Measurements from ENCODE around the gene BACH2. TPM values are rescaled to one million over a fixed set of nuclear protein-coding genes. Genes with fewer than 3 reads are reported as not detected.
"Not testable (repeated sequence)": the region's sequence is repeated elsewhere in the genome, so short reads cannot be mapped to it uniquely, and the experiment has no call there.

The BACH2 gene
- total RNA-seq, 4 donors from 2014 or later, result 8.5 to 20.0 (median 13.3) TPM

DNA sequence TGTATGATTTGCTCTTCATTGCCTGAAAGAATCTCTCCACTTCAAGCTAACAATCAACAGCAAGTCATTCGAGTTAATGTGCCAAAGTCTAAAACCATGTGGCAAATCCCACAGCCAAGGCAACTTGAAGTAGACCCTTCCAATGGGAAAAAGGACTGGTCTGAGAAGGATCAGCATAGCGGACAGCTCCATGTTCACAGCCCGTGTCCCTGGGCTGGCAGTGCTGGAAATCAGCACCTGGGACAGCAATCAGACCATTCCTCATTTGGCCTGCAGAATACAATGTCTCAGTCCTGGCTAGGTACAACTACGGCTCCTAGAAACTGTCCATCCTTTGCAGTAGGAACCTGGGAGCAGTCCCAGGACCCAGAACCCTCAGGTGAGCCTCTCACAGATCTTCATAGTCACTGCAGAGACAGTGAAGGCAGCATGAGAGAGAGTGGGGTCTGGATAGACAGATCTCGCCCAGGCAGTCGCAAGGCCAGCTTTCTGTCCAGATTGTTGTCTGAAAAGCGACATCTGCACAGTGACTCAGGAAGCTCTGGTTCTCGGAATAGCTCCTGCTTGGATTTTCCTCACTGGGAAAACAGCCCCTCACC is 401.3 kb downstream of the BACH2 start:
- TF ChIP-seq, protein P1, sequence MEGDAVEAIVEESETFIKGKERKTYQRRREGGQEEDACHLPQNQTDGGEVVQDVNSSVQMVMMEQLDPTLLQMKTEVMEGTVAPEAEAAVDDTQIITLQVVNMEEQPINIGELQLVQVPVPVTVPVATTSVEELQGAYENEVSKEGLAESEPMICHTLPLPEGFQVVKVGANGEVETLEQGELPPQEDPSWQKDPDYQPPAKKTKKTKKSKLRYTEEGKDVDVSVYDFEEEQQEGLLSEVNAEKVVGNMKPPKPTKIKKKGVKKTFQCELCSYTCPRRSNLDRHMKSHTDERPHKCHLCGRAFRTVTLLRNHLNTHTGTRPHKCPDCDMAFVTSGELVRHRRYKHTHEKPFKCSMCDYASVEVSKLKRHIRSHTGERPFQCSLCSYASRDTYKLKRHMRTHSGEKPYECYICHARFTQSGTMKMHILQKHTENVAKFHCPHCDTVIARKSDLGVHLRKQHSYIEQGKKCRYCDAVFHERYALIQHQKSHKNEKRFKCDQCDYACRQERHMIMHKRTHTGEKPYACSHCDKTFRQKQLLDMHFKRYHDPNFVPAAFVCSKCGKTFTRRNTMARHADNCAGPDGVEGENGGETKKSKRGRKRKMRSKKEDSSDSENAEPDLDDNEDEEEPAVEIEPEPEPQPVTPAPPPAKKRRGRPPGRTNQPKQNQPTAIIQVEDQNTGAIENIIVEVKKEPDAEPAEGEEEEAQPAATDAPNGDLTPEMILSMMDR (IDR thresholded peaks at IDR 0.05), result no peak
- TF ChIP-seq POLR2A (IDR thresholded peaks at IDR 0.05) (no peak), EP300 (IDR thresholded peaks at IDR 0.05) (no peak), POLR2AphosphoS5 (IDR thresholded peaks at IDR 0.05) (no peak)
- Histone ChIP-seq H3K4me3 (no peak overlapping the region), H3K4me1 (no peaks in the 10 kb centered on the region), H3K9me3 (no peaks in the 10 kb centered on the region), H3K27ac (no peak overlapping the region), H3K27me3 (peaks cover 34% of the 10 kb centered on the region), H3K36me3 (no peaks in the 10 kb centered on the region)
- 50% methylated on average over 8 of the region's 8 CpGs for WGBS
- DNase-seq (ENCODE audit: low spot score in 2 of 2), result no peak

DNA sequence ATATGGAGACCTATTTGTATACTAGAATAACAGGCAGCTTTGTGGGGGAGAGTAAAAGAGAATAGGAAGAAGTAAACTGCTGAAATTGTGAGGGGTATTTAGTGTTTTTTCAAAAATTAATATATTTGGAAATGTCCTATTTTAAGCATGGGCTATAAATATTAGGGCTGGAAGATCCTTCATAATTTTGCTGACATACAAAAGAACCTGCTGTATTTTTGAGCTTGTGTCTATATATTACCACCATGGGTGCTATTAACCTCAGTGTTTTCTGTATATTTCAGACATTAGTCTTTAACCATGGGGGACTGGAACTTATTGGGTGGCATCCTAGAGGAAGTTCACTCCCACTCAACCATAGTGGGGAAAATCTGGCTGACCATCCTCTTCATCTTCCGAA is 402.5 kb downstream of the BACH2 start, which contains the start of gene GJA10:
GJA10 (plus strand) TSS at position 301 of the 400 bp plus-strand sequence; CDS start at position 301, 0 bp downstream.
- no peaks in the 10 kb centered on the region for H3K36me3 ChIP-seq
- WGBS, result 93% methylated on average over 1 of the region's 1 CpG
- H3K4me1 ChIP-seq, result no peaks in the 10 kb centered on the region
- DNase-seq (ENCODE audit: low spot score in 2 of 2), result no peak
- TF ChIP-seq POLR2A (IDR thresholded peaks at IDR 0.05) (no peak), EP300 (IDR thresholded peaks at IDR 0.05) (no peak), POLR2AphosphoS5 (IDR thresholded peaks at IDR 0.05) (no peak)
- TF ChIP-seq, protein P1 (IDR thresholded peaks at IDR 0.05), result no peak
- H3K4me3 ChIP-seq, result no peak within 1 kb of the TSS
- no peaks in the 10 kb centered on the region for H3K9me3 ChIP-seq
- H3K27ac ChIP-seq, result no peak within 1 kb of the TSS
- peaks cover 34% of the 10 kb centered on the region for H3K27me3 ChIP-seq

DNA sequence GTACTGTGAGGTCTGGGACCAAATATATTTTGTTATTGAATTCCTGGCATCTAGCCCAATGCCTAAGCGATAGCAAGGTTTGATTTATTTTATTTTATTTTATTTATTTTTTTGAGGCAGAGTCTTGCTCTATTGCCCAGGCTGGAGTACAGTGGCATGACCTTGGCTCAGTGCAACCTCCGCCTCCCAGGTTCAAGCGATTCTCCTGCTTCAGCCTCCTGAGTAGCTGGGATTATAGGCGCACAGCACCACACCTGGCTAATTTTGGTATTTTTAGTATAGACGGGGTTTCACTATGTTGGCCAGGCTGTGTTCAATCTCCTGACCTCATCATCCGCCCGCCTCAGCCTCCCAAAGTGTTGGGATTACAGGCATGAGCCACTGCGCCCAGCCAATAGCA is 404.1 kb downstream of the BACH2 start:
- H3K27me3 ChIP-seq, result peaks cover 45% of the 10 kb centered on the region
- not testable (repeated sequence) for H3K36me3 ChIP-seq; DNase-seq (ENCODE audit: low spot score in 2 of 2); H3K4me3 ChIP-seq; H3K9me3 ChIP-seq; H3K4me1 ChIP-seq; H3K27ac ChIP-seq
- 93% methylated on average over 8 of the region's 8 CpGs for WGBS

DNA sequence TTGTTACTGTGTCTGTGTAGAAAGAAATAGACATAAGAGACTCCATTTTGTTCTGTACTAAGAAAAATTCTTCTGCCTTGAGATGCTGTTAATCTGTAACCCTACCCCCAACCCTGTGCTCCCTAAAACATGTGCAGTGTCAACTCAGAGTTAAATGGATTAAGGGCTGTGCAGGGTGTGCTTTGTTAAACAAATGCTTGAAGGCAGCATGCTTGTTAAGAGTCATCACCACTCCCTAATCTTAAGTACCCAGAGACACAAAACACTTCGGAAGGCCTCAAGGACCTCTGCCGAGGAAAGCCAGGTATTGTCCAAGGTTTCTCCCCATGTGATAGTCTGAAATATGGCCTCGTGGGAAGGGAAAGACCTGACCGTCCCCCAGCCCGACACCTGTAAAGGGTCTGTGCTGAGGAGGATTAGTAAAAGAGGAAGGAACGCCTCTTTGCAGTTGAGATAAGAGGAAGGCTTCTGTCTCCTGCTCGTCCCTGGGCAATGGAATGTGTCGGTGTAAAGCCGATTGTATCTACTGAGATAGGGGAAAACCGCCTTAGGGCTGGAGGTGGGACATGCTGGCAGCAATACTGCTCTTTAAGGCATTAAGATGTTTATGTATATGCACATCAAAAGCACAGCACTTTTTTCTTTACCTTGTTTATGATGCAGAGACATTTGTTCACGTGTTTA is 405.7 kb downstream of the BACH2 start:
- H3K27ac ChIP-seq; H3K4me1 ChIP-seq; H3K36me3 ChIP-seq; DNase-seq (ENCODE audit: low spot score in 2 of 2); H3K9me3 ChIP-seq; H3K4me3 ChIP-seq: not testable (repeated sequence)
- peaks cover 51% of the 10 kb centered on the region for H3K27me3 ChIP-seq
- WGBS, result 4% methylated on average over 10 of the region's 11 CpGs

DNA sequence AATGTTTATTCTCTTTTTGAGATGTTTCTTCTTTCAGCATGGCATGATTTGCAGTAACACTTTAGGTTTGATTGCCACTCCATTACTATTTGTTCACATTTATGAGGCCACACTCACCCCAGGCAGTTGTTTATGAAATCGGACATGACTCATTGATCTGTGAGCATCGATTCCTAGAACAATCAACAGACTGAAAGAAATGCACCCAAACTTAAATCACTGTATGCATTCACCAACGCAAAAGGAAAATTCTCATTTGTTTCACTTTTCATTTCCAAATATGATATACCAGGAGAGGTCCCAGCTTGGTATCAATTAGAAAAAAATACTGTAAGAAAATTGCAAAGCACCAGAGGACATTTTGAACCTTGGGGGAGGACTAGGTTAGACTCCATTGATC is 407.8 kb downstream of the BACH2 start:
- H3K36me3 ChIP-seq, result no peaks in the 10 kb centered on the region
- 76% methylated on average over 3 of the region's 3 CpGs for WGBS
- DNase-seq (ENCODE audit: low spot score in 2 of 2), result no peak
- no peak overlapping the region for H3K27ac ChIP-seq
- no peaks in the 10 kb centered on the region for H3K4me1 ChIP-seq
- H3K27me3 ChIP-seq, result peaks cover 46% of the 10 kb centered on the region
- H3K4me3 ChIP-seq, result no peak overlapping the region
- no peak for TF ChIP-seq EP300 (IDR thresholded peaks at IDR 0.05)
- no peak for TF ChIP-seq POLR2AphosphoS5 (IDR thresholded peaks at IDR 0.05)
- no peak for TF ChIP-seq POLR2A (IDR thresholded peaks at IDR 0.05)
- TF ChIP-seq, protein P1 (IDR thresholded peaks at IDR 0.05), result no peak
- no peaks in the 10 kb centered on the region for H3K9me3 ChIP-seq

DNA sequence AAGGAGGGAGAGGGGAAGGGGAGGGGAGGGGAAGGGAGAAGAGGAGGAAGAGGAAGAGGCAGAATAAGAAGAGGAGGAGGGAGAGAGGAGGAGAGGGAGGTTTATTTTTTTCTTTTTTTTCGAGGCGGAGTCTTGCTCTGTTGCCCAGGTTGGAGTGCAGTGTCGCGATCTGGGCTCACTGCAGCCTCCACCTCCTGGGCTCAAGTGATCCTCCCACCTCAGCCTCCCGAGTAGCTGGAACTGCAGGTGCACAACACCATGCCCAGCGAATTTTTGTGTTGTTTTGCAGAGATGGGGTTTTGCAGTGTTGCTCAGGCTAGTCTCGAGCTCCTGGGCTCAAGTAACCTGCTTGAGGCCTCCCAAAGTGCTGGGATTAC is 408.5 kb downstream of the BACH2 start:
- no peak overlapping the region for H3K4me3 ChIP-seq
- H3K4me1 ChIP-seq, result no peaks in the 10 kb centered on the region
- H3K27ac ChIP-seq, result no peak overlapping the region
- no peaks in the 10 kb centered on the region for H3K9me3 ChIP-seq
- WGBS, result 87% methylated on average over 7 of the region's 7 CpGs
- TF ChIP-seq POLR2A (IDR thresholded peaks at IDR 0.05) (no peak), POLR2AphosphoS5 (IDR thresholded peaks at IDR 0.05) (no peak), EP300 (IDR thresholded peaks at IDR 0.05) (no peak)
- TF ChIP-seq, protein P1 (IDR thresholded peaks at IDR 0.05), result no peak
- H3K36me3 ChIP-seq, result no peaks in the 10 kb centered on the region
- peaks cover 39% of the 10 kb centered on the region for H3K27me3 ChIP-seq
- DNase-seq (ENCODE audit: low spot score in 2 of 2), result no peak
